Umbilical cord (tissue), 2 donors: ENCODE data around the gene SFTPA1. TPM values are rescaled to one million over a fixed set of nuclear protein-coding genes. Genes with fewer than 3 reads are reported as not detected.
A peak's percentile ranks its signal among the peaks of the same experiment; 100 is the strongest.
"Not testable (repeated sequence)": the region's sequence is repeated elsewhere in the genome, so short reads cannot be mapped to it uniquely, and the experiment has no call there.

Experiments
- DNase-seq: peaks from one replicate; pipeline ENCODE4 v3.0.0-alpha.2; 2015; ENCODE audit warnings: low spot score
- total RNA-seq: library from RNA; depleted of rRNA; stranded (reverse); fragments of >200 nt; gene quantifications from one replicate; pipeline ENCODE4 v1.2.3, GENCODE V29; 2014; ENCODE audit warnings: low replicate concordance; ENCODE audit not compliant: insufficient read depth

SFTPA1 gene
- total RNA-seq: 0.48 TPM

DNA sequence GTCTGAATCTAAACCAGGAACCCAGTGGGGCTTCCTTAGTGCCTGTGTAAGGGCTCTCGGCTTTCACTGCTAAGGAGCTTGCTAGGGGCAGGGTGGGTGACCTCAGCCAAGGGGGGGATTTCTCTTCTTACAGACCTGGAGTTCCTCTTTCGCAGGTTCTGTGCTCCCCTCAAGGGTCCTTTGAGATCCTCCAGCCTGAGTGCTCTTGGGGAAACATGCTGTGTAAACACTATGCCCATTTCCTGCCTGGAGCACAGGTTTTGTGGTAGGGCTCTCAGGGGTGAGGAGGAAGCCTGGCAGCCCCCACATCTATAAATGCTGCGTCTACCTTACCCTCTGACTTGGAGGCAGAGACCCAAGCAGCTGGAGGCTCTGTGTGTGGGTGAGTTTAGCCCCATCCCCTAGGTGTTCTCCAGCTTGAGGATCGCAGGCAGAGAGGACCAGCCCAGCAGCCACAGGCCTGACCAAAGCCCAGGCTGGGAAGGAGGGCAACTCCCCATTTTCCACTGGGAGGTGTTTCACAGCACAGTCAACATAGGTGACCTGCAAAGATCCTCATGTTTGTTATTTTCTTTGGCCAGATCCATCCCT is at the start of gene SFTPA1:
TSS of gene SFTPA1 (plus strand) at position 339 of the 591 bp plus-strand sequence. CDS start 887 bp downstream, outside the sequence.
- DNase-seq: no peak

DNA sequence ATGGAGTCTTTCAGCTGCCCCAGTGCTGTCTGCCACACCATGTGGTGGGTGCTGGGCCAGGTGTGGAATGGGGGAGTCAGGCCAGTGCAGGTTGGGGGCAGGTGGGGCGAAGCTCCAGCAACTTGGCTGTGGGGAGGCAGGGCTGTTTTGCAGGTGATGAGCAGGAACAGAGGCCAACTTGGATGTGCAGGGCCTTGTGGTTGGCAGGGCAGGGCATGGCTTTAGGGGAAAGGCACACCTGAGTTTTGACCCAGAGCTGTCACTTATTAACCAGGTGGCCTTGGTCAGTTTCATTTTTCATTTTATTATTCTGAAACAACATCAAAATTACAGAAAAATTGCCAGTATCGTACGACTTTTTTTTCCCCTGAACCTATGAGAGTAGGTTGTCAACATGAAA is 49.5 kb upstream of the SFTPA1 start:
- no peak for DNase-seq

DNA sequence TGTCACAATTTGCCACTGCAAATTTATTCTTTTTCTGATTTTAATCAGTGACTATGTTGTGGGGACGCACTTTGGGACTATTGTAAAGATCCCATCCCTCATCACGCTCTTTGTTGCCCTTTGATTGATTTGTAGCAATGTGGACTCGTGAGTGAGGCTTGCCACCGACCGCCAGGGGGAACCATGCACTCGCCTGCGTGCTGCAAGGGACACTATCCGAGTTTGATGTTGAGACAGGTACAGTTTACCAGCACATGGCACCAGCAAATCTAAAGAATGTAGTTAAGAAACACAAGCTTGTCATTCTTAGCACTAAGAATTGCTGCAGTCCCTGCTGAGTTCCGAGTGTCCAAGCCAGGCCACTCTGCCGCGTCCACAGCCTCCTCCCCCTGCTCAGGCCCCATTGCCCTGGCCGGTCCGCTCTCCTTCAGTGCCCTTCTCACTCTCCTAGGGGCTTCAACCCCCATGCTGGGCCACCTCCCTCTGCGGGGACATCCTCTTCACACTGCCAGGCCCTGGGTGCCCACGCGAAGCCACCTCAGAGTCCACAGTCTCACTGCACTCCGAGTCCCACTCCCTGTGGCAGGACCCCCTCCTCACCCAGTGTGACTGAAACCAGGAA is 48.5 kb upstream of the SFTPA1 start:
- DNase-seq: peak; percentile 57

DNA sequence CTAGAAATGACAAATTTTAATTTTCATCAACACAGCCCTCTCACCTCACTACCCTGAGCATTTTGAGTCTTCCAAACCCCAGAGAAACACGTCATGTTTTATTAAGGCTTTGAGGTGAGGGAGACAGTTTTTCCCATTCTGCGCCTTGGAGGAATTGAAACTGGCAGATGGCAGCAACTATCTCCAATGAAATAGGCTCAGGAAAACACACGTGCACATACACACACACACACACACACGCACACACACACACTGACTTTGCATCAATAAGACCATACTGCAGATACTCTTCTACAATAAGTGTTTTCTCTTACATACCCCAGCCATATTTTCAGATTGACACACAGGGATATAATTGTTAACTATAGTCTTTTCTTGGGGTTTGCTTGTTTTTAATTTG is 47.3 kb upstream of the SFTPA1 start:
- no peak for DNase-seq

DNA sequence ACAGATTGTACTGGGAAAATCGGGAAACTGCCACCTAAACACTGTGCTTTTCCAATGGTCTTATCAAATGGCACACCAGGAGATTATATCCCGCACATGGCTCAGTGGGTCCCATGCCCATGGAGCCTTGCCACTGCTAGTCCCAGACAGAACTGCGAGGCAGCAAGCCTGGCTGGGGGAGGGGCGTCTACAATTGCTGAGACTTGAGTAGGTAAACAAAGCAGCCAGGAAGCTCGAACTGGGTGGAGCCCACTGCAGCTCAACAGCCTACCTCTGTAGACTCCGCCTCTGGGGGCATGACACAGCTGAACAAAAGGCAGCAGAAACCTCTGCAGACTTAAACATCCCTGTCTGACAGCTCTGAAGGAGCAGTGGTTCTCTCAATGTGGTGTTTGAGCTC is 40.1 kb upstream of the SFTPA1 start:
- not testable (repeated sequence) for DNase-seq

DNA sequence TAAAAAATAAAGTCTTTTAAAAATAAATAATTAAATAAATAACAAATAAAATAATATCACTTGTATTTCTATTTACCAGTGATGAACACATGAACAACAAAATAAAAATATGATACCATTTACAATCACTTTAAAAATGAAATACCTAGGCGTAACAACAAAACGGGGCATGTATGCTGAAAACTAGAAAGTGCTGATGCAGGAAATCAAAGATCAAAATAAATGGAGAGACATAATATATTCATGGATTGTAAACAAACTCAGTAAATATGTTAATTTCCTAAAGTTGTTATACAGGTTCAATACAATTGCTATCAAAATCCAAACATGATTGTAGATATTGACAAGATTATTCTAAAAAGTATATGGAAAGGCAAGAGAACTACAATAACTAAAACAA is 31.4 kb upstream of the SFTPA1 start:
- DNase-seq: no peak

DNA sequence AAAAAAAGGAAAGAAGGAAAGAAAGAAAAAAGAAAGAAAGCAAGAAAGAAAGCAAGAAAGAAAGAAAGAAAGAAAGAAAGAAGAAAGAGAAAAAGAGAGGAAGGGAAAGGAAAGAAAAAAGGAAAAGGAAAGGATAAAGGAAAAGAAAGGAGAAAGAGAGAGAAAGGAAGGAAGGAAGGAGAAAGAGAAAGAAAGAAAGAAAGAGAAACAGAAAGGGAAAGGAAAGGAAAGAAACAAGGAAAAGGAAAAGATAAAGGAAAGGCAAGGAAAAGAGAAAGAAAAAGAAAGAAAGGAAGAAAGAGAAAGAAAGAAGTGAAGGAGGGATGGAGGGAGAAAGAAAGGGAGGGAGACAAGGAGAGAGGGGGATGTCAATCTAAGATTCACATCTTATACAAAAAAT is 29.7 kb upstream of the SFTPA1 start:
- DNase-seq: no peak

DNA sequence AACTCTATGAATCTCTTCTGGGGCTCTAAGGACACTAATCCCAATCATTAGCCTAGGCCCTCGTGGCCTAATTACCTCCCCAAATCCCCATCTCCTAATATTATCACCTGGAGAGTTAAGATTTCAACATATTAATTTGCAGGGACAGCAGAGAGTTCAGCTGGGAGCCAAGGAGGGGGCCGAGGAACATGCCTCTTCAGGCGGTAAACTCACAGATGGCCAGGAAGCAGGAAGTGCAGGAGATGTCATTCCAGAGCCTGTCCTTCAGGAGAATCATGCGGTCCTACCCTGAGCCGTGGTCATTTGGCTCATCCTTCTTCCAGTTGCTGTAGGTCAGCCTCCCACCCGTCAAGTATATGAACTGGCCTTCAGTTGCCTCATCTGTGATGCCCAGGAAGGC is 28.6 kb upstream of the SFTPA1 start:
- no peak for DNase-seq

DNA sequence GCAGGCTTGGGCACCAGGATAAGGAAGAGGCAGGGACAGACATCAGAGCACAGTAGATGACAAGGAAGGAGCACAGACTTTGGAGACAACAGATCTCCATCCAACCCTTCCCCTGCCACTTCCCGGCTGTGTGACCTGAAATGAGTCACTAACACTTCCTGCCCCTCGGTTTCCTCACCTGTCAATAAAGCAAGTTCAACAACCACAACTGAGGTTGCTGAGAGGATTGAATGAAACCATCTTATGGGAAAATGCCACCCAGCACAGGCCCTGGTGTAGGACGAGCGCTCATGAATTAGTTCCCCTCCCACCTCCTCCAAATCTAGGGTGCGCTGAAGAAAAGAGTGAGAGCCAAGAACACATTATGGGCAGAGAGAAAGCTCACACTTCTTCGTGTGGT is 27.8 kb upstream of the SFTPA1 start:
- not testable (repeated sequence) for DNase-seq

DNA sequence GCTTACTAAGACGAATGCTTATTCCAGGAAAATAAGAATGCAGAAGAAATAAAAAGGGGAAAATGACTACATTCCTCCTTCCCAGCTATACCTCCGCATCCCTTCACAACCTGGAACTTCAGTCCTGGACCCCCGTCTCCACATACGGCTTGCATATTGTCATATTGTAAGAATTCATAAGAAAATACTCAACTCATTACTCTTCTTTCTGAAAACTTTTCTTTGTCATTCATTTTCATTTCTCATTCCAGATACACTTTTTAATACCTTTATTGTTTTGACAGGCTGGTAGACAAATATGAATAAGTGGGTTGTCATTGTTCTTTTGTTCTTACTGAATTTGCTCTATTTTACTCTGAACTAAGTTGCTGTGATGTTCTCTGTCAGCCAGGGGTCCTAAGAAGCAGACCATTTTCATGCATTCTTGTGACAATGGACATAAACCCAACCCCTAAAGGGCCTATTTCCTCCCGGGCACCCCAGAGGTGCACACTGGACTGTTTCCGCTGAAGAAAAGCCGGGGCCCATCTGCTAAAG is 27.2 kb upstream of the SFTPA1 start:
- no peak for DNase-seq

DNA sequence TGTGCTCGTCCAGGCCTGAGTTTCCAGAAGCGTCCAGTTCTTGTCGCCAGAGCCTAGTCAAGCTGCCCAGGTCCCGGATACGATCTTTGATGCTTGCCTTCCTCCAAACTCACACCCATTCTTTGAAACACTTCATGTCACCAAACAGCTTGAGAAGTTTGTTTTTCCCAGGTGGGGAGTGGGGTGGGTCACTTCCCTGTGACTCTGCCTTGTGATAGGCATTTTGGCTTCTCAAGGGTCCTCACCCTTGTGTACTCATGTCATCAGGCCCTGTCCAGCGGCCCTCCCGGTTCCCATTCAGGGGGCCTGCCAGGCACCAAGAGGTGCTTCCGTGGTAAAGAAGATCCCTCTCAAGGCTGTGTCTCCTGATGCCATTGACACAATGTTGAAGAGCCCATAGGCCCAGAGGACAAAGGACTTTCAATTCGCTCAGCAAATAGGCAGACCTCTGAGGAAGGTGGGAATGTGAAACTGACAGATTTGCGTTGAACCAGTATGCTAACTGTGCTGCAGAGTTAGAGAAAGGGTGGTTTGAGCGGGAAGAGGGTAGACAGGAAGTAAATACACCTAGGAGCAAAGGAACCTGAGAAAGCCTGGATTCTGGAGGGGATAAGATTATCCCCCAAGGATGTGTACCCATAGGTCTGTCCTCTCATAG is 24.7 kb upstream of the SFTPA1 start:
- DNase-seq: no peak

DNA sequence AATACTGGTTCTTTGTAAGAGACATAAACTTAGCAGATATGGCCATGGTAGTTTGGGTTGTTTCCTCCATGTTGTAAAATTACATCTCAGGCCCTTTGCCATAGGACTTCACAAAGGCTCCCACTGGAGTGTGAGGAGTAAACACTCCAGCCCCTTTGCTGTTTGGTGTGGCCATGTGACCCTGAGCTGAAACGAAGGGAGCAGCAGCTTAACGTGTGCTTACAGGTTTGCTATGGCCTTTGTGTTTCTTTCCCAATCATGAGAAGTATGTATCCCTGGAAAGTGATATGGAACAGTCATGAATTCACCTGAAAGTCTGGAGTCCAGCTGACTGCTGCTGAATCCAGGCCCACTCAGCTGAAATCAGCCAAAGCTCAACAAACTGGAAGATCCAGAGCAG is 23.8 kb upstream of the SFTPA1 start:
- DNase-seq: no peak

DNA sequence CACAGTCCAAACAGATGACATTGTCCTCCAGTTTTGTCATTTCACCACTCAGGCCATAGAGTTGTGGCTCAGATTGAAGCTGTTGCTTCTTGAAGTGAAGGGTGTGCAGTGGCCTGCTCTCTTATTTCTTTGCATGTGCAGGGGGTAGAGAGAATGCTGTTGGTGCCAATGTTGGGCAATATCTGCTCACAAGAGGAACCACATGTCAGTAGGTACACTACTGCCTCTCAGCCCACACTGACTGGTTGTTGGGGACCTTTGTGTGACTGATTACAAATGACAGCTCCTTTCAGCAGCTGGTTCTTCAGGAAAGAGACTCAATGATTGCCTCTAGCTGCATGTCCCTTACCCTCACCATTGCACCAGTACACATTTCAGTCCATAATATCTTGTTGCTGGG is 21.9 kb upstream of the SFTPA1 start:
- no peak for DNase-seq

DNA sequence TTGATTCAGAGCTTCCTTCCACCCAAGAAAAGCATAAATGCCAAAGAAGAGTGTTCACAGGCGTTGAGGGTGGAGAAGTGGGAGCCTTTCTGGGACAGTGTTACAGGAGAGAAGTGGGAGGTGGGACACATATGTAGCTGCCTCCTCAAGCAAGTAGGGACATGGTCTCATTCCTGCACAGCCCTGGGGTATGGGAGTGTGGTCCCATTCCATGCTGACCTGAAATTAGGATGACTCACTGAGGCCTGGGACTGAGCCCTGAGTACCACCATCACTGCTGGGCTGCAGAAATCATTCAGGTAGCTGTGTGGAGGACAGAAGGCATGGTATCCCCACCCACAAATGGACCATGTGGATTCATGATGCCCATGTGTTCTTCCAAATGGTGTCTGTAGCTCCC is 17.4 kb upstream of the SFTPA1 start:
- DNase-seq: no peak

DNA sequence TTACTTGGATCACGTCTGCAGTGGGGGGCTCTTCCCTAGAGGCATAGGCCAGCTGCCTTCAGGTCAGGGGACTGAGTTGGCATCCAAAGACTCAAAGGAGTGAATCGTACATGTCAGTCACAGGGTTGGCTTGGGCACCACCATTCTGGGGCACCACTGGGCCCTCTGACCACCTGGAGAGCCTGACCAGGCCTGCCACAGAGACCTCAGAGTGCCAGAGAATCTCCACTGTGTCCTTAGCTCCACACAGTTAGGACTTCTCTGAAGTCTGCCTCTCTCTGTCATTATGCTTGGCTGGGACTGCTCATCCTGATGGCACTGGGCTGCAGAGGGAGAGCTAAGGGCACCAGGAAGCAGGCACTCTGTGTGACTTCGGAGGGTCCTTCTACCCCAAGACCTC is 16.2 kb upstream of the SFTPA1 start:
- DNase-seq: not testable (repeated sequence)

DNA sequence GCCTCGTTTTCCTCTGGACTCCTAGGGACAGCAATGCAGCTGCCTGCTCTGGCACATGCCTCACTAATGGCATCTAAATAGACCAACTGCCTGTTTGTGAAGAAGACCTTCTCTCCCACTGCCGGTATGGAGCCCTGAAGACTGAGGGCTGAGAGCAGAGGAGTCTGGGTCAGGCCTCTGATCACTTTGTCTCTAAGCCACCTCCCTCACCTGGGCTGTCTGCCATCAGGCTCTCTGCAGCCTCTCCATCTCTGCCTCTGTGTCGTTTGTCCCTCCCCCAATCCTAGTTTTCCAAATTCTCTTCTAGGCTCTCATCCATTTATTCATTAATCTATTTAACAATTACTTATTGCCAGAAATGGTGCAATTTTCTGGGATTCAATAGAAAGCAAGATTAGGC is 15.2 kb upstream of the SFTPA1 start:
- no peak for DNase-seq

DNA sequence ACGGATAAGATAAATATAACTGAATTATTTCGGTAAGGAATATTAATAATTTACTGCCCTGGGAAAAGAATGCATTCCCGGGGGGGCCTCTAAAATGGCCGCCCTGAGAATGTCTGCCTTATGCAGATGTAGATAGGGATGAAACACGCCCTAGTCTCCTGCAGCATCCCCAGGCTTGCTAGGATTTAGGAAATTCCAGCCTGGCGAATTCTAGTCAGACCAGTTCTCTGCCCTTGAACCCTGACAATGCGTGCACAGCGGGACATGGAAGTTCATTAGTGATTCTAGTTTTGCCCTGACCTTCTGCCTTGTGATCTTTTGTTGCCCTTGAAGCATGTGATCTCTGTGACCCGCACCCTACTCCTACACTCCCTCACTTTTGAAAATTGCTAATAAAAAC is 11.1 kb upstream of the SFTPA1 start:
- not testable (repeated sequence) for DNase-seq

DNA sequence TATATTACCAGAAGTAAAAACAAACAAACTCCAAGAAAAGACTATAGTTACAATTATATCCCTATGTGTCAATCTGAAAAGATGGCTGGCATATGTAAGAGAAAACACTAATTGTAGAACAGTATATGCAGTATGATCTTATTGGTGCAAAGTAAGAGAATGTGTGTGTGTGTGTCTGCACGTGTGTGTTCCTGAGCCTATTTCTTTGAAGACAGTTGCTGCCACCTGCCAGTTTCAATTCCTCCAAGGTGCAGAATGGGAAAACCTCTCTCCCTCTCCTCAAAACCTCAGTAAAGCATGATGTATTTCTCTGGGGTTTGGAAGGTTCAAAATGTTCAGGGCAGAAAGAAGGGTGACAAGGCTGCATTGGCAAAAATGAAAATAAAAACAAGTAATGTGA is 8.8 kb upstream of the SFTPA1 start:
- DNase-seq: no peak

DNA sequence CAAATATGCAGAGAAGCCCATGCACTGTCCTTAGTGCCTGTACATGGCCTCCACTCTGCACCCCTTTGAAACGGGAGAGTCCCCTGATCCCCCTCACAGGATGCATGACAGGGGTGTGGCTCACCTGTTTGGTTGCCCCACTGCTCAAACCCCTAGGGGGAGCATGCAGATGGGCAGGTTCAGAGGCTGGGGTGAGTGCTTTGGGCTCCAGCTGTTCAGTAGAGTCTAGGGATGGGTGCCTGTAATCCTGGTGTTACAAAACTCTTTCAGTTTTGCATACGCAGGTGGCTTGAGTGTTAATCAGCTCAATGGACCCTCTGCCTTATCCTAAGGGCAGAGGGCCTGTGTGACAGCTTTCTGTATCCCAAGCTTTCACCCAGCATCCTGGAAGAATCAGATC is 7.8 kb upstream of the SFTPA1 start:
- DNase-seq: no peak

DNA sequence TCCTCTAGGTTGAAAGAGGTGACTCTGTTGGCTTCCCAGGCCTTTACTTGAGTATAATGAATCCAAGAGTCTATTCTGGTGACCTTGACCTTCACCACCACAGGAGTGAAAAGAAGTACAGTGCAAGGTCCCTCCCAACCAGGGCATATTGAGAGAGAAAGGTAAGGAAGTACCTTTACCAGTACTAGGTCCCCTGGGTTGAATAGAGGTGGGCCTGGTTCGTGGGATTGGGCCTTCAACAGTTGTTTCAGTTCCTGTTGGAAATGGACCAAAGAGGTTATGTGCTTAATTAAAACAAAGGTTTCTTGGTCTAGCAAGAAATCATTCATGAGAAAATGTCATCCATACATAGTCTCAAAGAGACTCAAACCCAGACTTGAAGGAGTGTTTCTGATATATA is 6.4 kb upstream of the SFTPA1 start:
- DNase-seq: no peak

DNA sequence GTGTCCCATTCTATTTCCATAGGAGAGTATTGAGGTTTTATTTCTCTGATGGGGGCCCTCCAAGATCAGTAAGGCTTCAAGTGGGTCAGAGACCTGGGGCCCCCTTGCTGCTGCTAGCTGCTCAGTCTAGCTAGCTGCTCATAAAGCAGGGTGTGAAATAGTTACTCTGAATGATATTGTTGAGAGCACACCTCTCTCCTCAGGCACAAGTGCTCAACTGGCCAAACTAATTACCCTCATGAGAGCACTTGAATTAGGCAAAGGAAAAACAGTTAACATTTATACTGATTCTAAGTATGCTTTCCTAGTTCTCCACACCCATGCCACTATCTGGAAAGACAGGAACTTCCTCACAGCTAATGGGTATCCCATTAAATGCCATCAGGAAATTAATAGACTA is 5.4 kb upstream of the SFTPA1 start:
- peak; percentile 2 for DNase-seq

DNA sequence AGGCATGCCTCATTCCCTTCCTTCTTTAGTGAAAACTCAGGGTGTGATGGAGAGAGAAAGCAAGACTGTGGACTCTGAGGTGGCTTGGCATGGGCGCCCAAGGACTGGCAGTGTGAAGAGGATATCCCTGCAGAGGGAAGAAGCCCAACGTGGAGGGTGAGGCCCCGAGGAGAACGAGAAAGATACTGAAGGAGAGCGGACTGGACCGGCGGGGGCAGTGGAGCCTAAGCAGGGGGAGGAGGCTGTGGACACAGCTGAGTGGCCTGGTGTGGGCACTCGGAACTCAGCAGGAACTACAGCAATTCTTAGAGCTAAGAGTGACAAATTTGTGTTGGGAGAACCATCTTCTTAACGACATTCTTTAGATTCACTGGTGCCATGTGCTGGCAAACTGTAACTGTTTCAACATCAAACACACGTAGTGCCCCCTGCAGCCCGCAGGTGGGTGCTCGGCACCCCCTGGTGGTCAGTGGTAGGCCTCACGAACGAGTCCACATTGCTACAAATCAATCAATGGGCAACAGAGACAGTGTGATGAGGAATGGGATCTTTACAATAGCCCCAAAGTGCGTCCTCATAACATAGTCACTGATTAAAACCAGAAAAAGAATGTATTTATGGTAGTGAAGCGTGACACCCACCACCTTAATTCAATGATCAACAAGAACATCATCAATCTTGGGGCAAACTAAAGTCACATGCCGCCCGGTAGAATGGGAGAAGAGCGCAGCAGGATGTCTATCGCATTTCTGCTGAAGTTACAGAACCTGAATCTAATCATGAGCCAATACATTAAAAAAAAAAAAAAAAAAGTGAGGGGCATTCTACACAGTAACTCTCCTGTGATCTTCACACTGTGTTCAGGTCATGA is 2.0 kb upstream of the SFTPA1 start:
- no peak for DNase-seq
